ENCODE data around the gene BAMBI.

The BAMBI gene

GRCh38 chr10:28677888-28678686 is 766 bp downstream of the BAMBI start (continued):
- TF ChIP-seq ZNF518A (tag by site-specific recombination; conservative IDR thresholded peaks at IDR 0.05; ENCODE audit: low read depth) (no peak), SP7 (tag by site-specific recombination; IDR thresholded peaks at IDR 0.05) (no peak), ZNF658 (tag by site-specific recombination; IDR thresholded peaks at IDR 0.05) (no peak), BCL6B (tag by site-specific recombination; IDR thresholded peaks at IDR 0.05) (no peak; the same call in 1 of the 2 replicates), ZSCAN4 (tag by site-specific recombination; IDR thresholded peaks at IDR 0.05) (no peak; the same call in 1 of the 2 replicates), ZNF248 (tag by site-specific recombination; IDR thresholded peaks at IDR 0.05) (no peak), ZNF211 (tag by site-specific recombination; IDR thresholded peaks at IDR 0.05; ENCODE audit: low read depth) (no peak), ZNF274 (IDR thresholded peaks at IDR 0.05; ENCODE audit: low read length) (no peak), ZNF274 (tag by site-specific recombination; IDR thresholded peaks at IDR 0.05; ENCODE audit: borderline replicate concordance) (no peak), ZNF626 (tag by site-specific recombination; IDR thresholded peaks at IDR 0.05) (no peak), PATZ1 (tag by site-specific recombination; IDR thresholded peaks at IDR 0.05) (peak; percentile 56), ZNF624 (tag by site-specific recombination; IDR thresholded peaks at IDR 0.05) (no peak), BCL11B (tag by site-specific recombination; IDR thresholded peaks at IDR 0.05; ENCODE audit: low read depth) (no peak), ZNF555 (tag by site-specific recombination; conservative IDR thresholded peaks at IDR 0.05) (no peak), GLI2 (tag by site-specific recombination; IDR thresholded peaks at IDR 0.05; ENCODE audit: borderline replicate concordance, low read depth) (no peak), PRDM1 (tag by site-specific recombination; IDR thresholded peaks at IDR 0.05) (no peak), ZNF76 (tag by site-specific recombination; IDR thresholded peaks at IDR 0.05; ENCODE audit: borderline replicate concordance, low read depth) (0 out of 2 replicates have a peak, but pooled peaks have one; percentile 38), ZFHX2 (tag by site-specific recombination; conservative IDR thresholded peaks at IDR 0.05) (no peak), ZNF169 (tag by site-specific recombination; IDR thresholded peaks at IDR 0.05) (no peak), ZFP41 (tag by site-specific recombination; IDR thresholded peaks at IDR 0.05; ENCODE audit: borderline replicate concordance) (no peak), ZNF677 (tag by site-specific recombination; IDR thresholded peaks at IDR 0.05) (no peak), ZNF639 (tag by site-specific recombination; IDR thresholded peaks at IDR 0.05) (peak; percentile 37; the same call in 1 of the 2 replicates), ZBTB10 (tag by site-specific recombination; IDR thresholded peaks at IDR 0.05) (peak; percentile 29; the same call in 1 of the 2 replicates), ZNF621 (tag by site-specific recombination; IDR thresholded peaks at IDR 0.05) (no peak)
